ENCODE data around the gene KCNQ5. TPM values are rescaled to one million over a fixed set of nuclear protein-coding genes. Genes with fewer than 3 reads are reported as not detected.

The KCNQ5 gene
- total RNA-seq, 1 experiment from 2014 or later: 0.31 TPM

GRCh38 chr6:72825315-72825911 is 203.5 kb downstream of the KCNQ5 start:
- Histone ChIP-seq H3K4me3 (ENCODE audit: insufficient read depth, low read depth, low read length) (no peak overlapping the region), H3K36me3 (replicated peaks; ENCODE audit: control insufficient read depth, insufficient read depth, low read length) (no peaks in the 10 kb centered on the region)
- DNase-seq: no peak

GRCh38 chr6:72826037-72826436 is 204.2 kb downstream of the KCNQ5 start:
- Histone ChIP-seq H3K4me3 (ENCODE audit: insufficient read depth, low read depth, low read length) (no peak overlapping the region), H3K27me3 (ENCODE audit: control insufficient read depth, insufficient read depth, low read length) (no peaks in the 10 kb centered on the region), H3K36me3 (replicated peaks; ENCODE audit: control insufficient read depth, insufficient read depth, low read length) (no peaks in the 10 kb centered on the region)
- DNase-seq: no peak

More at GRCh38 chr6:72825315-72825911, 203.5 kb downstream of the KCNQ5 start:
- no peaks in the 10 kb centered on the region for H3K27me3 ChIP-seq (ENCODE audit: control insufficient read depth, insufficient read depth, low read length)

GRCh38 chr6:72826744-72827438 is 205.0 kb downstream of the KCNQ5 start:
- no peak for DNase-seq
- no peaks in the 10 kb centered on the region for H3K27me3 ChIP-seq (ENCODE audit: control insufficient read depth, insufficient read depth, low read length)
- no peak overlapping the region for H3K4me3 ChIP-seq (ENCODE audit: insufficient read depth, low read depth, low read length)

GRCh38 chr6:72828904-72829303 is 207.0 kb downstream of the KCNQ5 start:
- Histone ChIP-seq H3K4me3 (ENCODE audit: insufficient read depth, low read depth, low read length) (no peak overlapping the region), H3K36me3 (replicated peaks; ENCODE audit: control insufficient read depth, insufficient read depth, low read length) (no peaks in the 10 kb centered on the region), H3K27me3 (ENCODE audit: control insufficient read depth, insufficient read depth, low read length) (no peaks in the 10 kb centered on the region)
- no peak for DNase-seq

More at GRCh38 chr6:72826744-72827438, 205.0 kb downstream of the KCNQ5 start:
- no peaks in the 10 kb centered on the region for H3K36me3 ChIP-seq (replicated peaks; ENCODE audit: control insufficient read depth, insufficient read depth, low read length)

- Histone ChIP-seq H3K27me3 (ENCODE audit: control insufficient read depth, insufficient read depth, low read length) (no peaks in the 10 kb centered on the region), H3K36me3 (replicated peaks; ENCODE audit: control insufficient read depth, insufficient read depth, low read length) (no peaks in the 10 kb centered on the region), H3K4me3 (ENCODE audit: insufficient read depth, low read depth, low read length) (no peak overlapping the region)
- DNase-seq: no peak
Observed at GRCh38 chr6:72832271-72832670, 210.4 kb downstream of the KCNQ5 start.

GRCh38 chr6:72835749-72836148 is 213.9 kb downstream of the KCNQ5 start:
- Histone ChIP-seq H3K36me3 (replicated peaks; ENCODE audit: control insufficient read depth, insufficient read depth, low read length) (no peaks in the 10 kb centered on the region), H3K4me3 (ENCODE audit: insufficient read depth, low read depth, low read length) (no peak overlapping the region), H3K27me3 (ENCODE audit: control insufficient read depth, insufficient read depth, low read length) (no peaks in the 10 kb centered on the region)
- DNase-seq: no peak

- Histone ChIP-seq H3K4me3 (ENCODE audit: insufficient read depth, low read depth, low read length) (no peak overlapping the region), H3K36me3 (replicated peaks; ENCODE audit: control insufficient read depth, insufficient read depth, low read length) (no peaks in the 10 kb centered on the region), H3K27me3 (ENCODE audit: control insufficient read depth, insufficient read depth, low read length) (no peaks in the 10 kb centered on the region)
- no peak for DNase-seq
Observed at GRCh38 chr6:72836971-72837370, 215.1 kb downstream of the KCNQ5 start.

GRCh38 chr6:72841195-72841594 is 219.3 kb downstream of the KCNQ5 start:
- no peak overlapping the region for H3K4me3 ChIP-seq (ENCODE audit: insufficient read depth, low read depth, low read length)
- no peak for DNase-seq
- no peaks in the 10 kb centered on the region for H3K36me3 ChIP-seq (replicated peaks; ENCODE audit: control insufficient read depth, insufficient read depth, low read length)
- H3K27me3 ChIP-seq (ENCODE audit: control insufficient read depth, insufficient read depth, low read length): no peaks in the 10 kb centered on the region

GRCh38 chr6:72842140-72842539 is 220.3 kb downstream of the KCNQ5 start:
- Histone ChIP-seq H3K36me3 (replicated peaks; ENCODE audit: control insufficient read depth, insufficient read depth, low read length) (no peaks in the 10 kb centered on the region), H3K27me3 (ENCODE audit: control insufficient read depth, insufficient read depth, low read length) (no peaks in the 10 kb centered on the region), H3K4me3 (ENCODE audit: insufficient read depth, low read depth, low read length) (no peak overlapping the region)
- no peak for DNase-seq

GRCh38 chr6:72844614-72845013 is 222.8 kb downstream of the KCNQ5 start:
- DNase-seq: no peak
- H3K27me3 ChIP-seq (ENCODE audit: control insufficient read depth, insufficient read depth, low read length): no peaks in the 10 kb centered on the region

GRCh38 chr6:72849346-72849745 is 227.5 kb downstream of the KCNQ5 start:
- Histone ChIP-seq H3K27me3 (ENCODE audit: control insufficient read depth, insufficient read depth, low read length) (no peaks in the 10 kb centered on the region), H3K36me3 (replicated peaks; ENCODE audit: control insufficient read depth, insufficient read depth, low read length) (no peaks in the 10 kb centered on the region), H3K4me3 (ENCODE audit: insufficient read depth, low read depth, low read length) (no peak overlapping the region)
- no peak for DNase-seq

More at GRCh38 chr6:72844614-72845013, 222.8 kb downstream of the KCNQ5 start:
- no peaks in the 10 kb centered on the region for H3K36me3 ChIP-seq (replicated peaks; ENCODE audit: control insufficient read depth, insufficient read depth, low read length)
- H3K4me3 ChIP-seq (ENCODE audit: insufficient read depth, low read depth, low read length): no peak overlapping the region

GRCh38 chr6:72850040-72850439 is 228.2 kb downstream of the KCNQ5 start:
- Histone ChIP-seq H3K27me3 (ENCODE audit: control insufficient read depth, insufficient read depth, low read length) (no peaks in the 10 kb centered on the region), H3K36me3 (replicated peaks; ENCODE audit: control insufficient read depth, insufficient read depth, low read length) (no peaks in the 10 kb centered on the region), H3K4me3 (ENCODE audit: insufficient read depth, low read depth, low read length) (no peak overlapping the region)
- DNase-seq: no peak

- Histone ChIP-seq H3K4me3 (ENCODE audit: insufficient read depth, low read depth, low read length) (no peak overlapping the region), H3K36me3 (replicated peaks; ENCODE audit: control insufficient read depth, insufficient read depth, low read length) (no peaks in the 10 kb centered on the region), H3K27me3 (ENCODE audit: control insufficient read depth, insufficient read depth, low read length) (no peaks in the 10 kb centered on the region)
- DNase-seq: no peak
Observed at GRCh38 chr6:72850469-72850868, 228.6 kb downstream of the KCNQ5 start.

GRCh38 chr6:72855471-72855870 is 233.6 kb downstream of the KCNQ5 start:
- H3K4me3 ChIP-seq (ENCODE audit: insufficient read depth, low read depth, low read length): no peak overlapping the region
- no peaks in the 10 kb centered on the region for H3K27me3 ChIP-seq (ENCODE audit: control insufficient read depth, insufficient read depth, low read length)
- no peaks in the 10 kb centered on the region for H3K36me3 ChIP-seq (replicated peaks; ENCODE audit: control insufficient read depth, insufficient read depth, low read length)
- DNase-seq: no peak

- Histone ChIP-seq H3K36me3 (replicated peaks; ENCODE audit: control insufficient read depth, insufficient read depth, low read length) (no peaks in the 10 kb centered on the region), H3K27me3 (ENCODE audit: control insufficient read depth, insufficient read depth, low read length) (no peaks in the 10 kb centered on the region), H3K4me3 (ENCODE audit: insufficient read depth, low read depth, low read length) (no peak overlapping the region)
- DNase-seq: no peak
Observed at GRCh38 chr6:72856801-72857200, 234.9 kb downstream of the KCNQ5 start.

Data from H7 (cell line).